Measurements from ENCODE around the gene MRGPRX1.
"Not testable (repeated sequence)": the region's sequence is repeated elsewhere in the genome, so short reads cannot be mapped to it uniquely, and the experiment has no call there.

MRGPRX1 gene

GRCh38 chr11:18907391-18907790, 31.8 kb downstream of the MRGPRX1 start:
- no peak overlapping the region for H3K4me3 ChIP-seq (replicated peaks in 1 of 2; ENCODE audit: low read depth in 2 of 2, low read length in 2 of 2)
- no peak for DNase-seq (ENCODE audit: low read depth in 2 of 2)
- no peak for TF ChIP-seq CTCF (IDR thresholded peaks at IDR 0.05; ENCODE audit: low read depth, low read length)

- not testable (repeated sequence) for DNase-seq (ENCODE audit: low read depth in 2 of 2); H3K4me3 ChIP-seq (replicated peaks in 1 of 2; ENCODE audit: low read depth in 2 of 2, low read length in 2 of 2)
These were observed 38.6 kb downstream of the MRGPRX1 start for GRCh38 chr11:18900637-18901036.

GRCh38 chr11:18900151-18900611, 39.0 kb downstream of the MRGPRX1 start:
- DNase-seq (ENCODE audit: low read depth in 2 of 2); H3K4me3 ChIP-seq (replicated peaks in 1 of 2; ENCODE audit: low read depth in 2 of 2, low read length in 2 of 2): not testable (repeated sequence)

- not testable (repeated sequence) for DNase-seq (ENCODE audit: low read depth in 2 of 2); H3K4me3 ChIP-seq (replicated peaks in 1 of 2; ENCODE audit: low read depth in 2 of 2, low read length in 2 of 2)
These were observed 47.5 kb downstream of the MRGPRX1 start for GRCh38 chr11:18891712-18892111.

GRCh38 chr11:18890615-18891014, 48.6 kb downstream of the MRGPRX1 start:
- no peak for TF ChIP-seq CTCF (IDR thresholded peaks at IDR 0.05; ENCODE audit: low read depth, low read length)
- no peak overlapping the region for H3K4me3 ChIP-seq (replicated peaks in 1 of 2; ENCODE audit: low read depth in 2 of 2, low read length in 2 of 2)

More at GRCh38 chr11:18890615-18891014, 48.6 kb downstream of the MRGPRX1 start:
- no peak for DNase-seq (ENCODE audit: low read depth in 2 of 2)
